K562 (cell line): ENCODE results near the gene CSNK1D. TPM values are rescaled to one million over a fixed set of nuclear protein-coding genes. Genes with fewer than 3 reads are reported as not detected.

Source experiments
- CTBP1 ChIP-seq: fragments of 450-650 bp; IDR thresholded peaks from 2 replicates; pipeline ENCODE4 v1.6.1; 2016; ENCODE audit warnings: borderline replicate concordance
- GATAD2A ChIP-seq: fragments of 450-650 bp; IDR thresholded peaks from 2 replicates; pipeline ENCODE4 v1.6.1; 2017
- MTA3 ChIP-seq: fragments of 450-650 bp; formaldehyde crosslinking; IDR thresholded peaks from 2 replicates; pipeline ENCODE4 v1.6.1; 2017; ENCODE audit warnings: mild to moderate bottlenecking, borderline replicate concordance
- NFYB ChIP-seq: IDR thresholded peaks from 2 replicates; pipeline ENCODE4 v1.6.1; 2011; ENCODE audit warnings: mild to moderate bottlenecking, moderate library complexity; ENCODE audit not compliant: insufficient read length; ENCODE audit errors: extremely low read depth
- PCBP1 ChIP-seq: fragments of 200-400 bp; formaldehyde crosslinking; IDR thresholded peaks from 2 replicates; pipeline ENCODE4 v1.6.1; 2018; ENCODE audit warnings: mild to moderate bottlenecking, low read depth, low read length; ENCODE audit not compliant: poor library complexity, severe bottlenecking
- PPARD ChIP-seq: fragments of 250-450 bp; sonication (Bioruptor Pico); IDR thresholded peaks from 2 replicates; pipeline ENCODE4 v1.8.0; 2022; ENCODE audit warnings: inconsistent platforms, mild to moderate bottlenecking, moderate library complexity
- PTTG1 ChIP-seq: fragments of 450-650 bp; IDR thresholded peaks from 2 replicates; pipeline ENCODE4 v1.6.1; 2016; ENCODE audit warnings: low read depth, mild to moderate bottlenecking, missing genetic modification characterization, missing compliant biosample characterization
- RB1 ChIP-seq: fragments of 450-650 bp; IDR thresholded peaks from 2 replicates; pipeline ENCODE4 v1.6.1; 2017; ENCODE audit warnings: low read depth, mild to moderate bottlenecking
- RBFOX2 ChIP-seq: fragments of 200-400 bp; formaldehyde crosslinking; IDR thresholded peaks from 2 replicates; pipeline ENCODE4 v1.6.1; 2017; ENCODE audit warnings: low read depth, mild to moderate bottlenecking, low read length, moderate library complexity
- SMAD4 ChIP-seq: fragments of 250-450 bp; sonication (Bioruptor Pico); conservative IDR thresholded peaks from 2 replicates; pipeline ENCODE4 v1.8.0; 2021; ENCODE audit warnings: inconsistent platforms, mild to moderate bottlenecking, moderate library complexity
- SNRNP70 ChIP-seq: fragments of 200-400 bp; formaldehyde crosslinking; optimal IDR thresholded peaks from 2 replicates; pipeline ENCODE3; 2017; ENCODE audit warnings: low read depth, low read length
- STAG1 ChIP-seq: sonication (generic); formaldehyde crosslinking; IDR thresholded peaks from 2 replicates; pipeline ENCODE4 v1.5.0; 2020; ENCODE audit warnings: missing genetic modification reagents, borderline replicate concordance
- ZBTB7A ChIP-seq: IDR thresholded peaks from 2 replicates; pipeline ENCODE4 v1.6.1; 2011; ENCODE audit warnings: low read depth, mild to moderate bottlenecking, low read length, moderate library complexity, borderline replicate concordance; ENCODE audit not compliant: control insufficient read depth
- ZNF347 ChIP-seq: fragments of 450-650 bp; formaldehyde crosslinking; IDR thresholded peaks from 2 replicates; pipeline ENCODE4 v1.4.0; 2020; ENCODE audit warnings: low read depth, mild to moderate bottlenecking, moderate library complexity
- polyA plus RNA-seq, 8 experiments: library from polyadenylated mRNA; depleted of rRNA in 4 of 8; stranded (reverse) in 5 of 8; unstranded in 3 of 8; fragments of >200 nt; fragmentation: Nextera tagmentation in 2 of 8; fragmentation: Illumina TruSeq in 1 of 8; extraction: Ambion mirVana in 2 of 8; extraction: Trizol in 1 of 8; gene quantifications; 2 replicates each; pipeline versions ENCODE4 v1.2.1 to v1.2.3, GENCODE V29; 2011 to 2014; ENCODE audit warnings: inconsistent platforms in 1 of 8, missing spikeins in 1 of 8
- total RNA-seq, 7 experiments: library from RNA; depleted of rRNA in 6 of 7; stranded (reverse); fragments of >200 nt in 6 of 7; fragmentation: Illumina TruSeq in 2 of 7; extraction: Trizol in 2 of 7; gene quantifications; 2 replicates each; pipeline versions ENCODE4 v1.2.1 to v1.2.3, GENCODE V29; 2011 to 2021; ENCODE audit warnings: low replicate concordance in 1 of 7
- TF ChIP-seq, protein P1 (sequence below): fragments of 450-650 bp; IDR thresholded peaks from 2 replicates; pipeline ENCODE4 v1.6.1; 2017; ENCODE audit warnings: antibody characterized with exemption, mild to moderate bottlenecking
- TF ChIP-seq, protein P2 (sequence below), 2 experiments: fragments of 250-450 bp in 1 of 2; fragments of 450-650 bp in 1 of 2; sonication (Bioruptor Pico) in 1 of 2; IDR thresholded peaks; 2 replicates each; pipeline versions ENCODE4 v1.6.1 to v1.8.0; 2016 to 2021; ENCODE audit warnings: mild to moderate bottlenecking in 2 of 2, moderate library complexity in 2 of 2, missing compliant biosample characterization in 1 of 2, missing genetic modification characterization in 1 of 2
- TF ChIP-seq, protein P3 (sequence below), 3 experiments: IDR thresholded peaks in 2 of 3; conservative IDR thresholded peaks in 1 of 3; 2 replicates each; pipeline ENCODE4 v1.5.1; 2011 to 2012; ENCODE audit warnings: low read length in 3 of 3, mild to moderate bottlenecking in 3 of 3, control low read depth in 2 of 3, improper control_type of control experiment in 1 of 3, inconsistent platforms in 1 of 3, low read depth in 1 of 3, mixed read lengths in 1 of 3, moderate library complexity in 1 of 3; ENCODE audit not compliant: insufficient read depth in 2 of 3
- TF ChIP-seq, protein P4 (sequence below): sonication (generic); formaldehyde crosslinking; IDR thresholded peaks from 2 replicates; pipeline ENCODE4 v1.8.0; 2022; ENCODE audit warnings: mild to moderate bottlenecking, missing genetic modification reagents

The CSNK1D gene
- total and polyA plus RNA-seq, 9 of the 15 experiments (the other 6 are each of a cell fraction or from before 2014, with no cell fraction given) = 6.5 to 133 (median 41.3) TPM

DNA sequence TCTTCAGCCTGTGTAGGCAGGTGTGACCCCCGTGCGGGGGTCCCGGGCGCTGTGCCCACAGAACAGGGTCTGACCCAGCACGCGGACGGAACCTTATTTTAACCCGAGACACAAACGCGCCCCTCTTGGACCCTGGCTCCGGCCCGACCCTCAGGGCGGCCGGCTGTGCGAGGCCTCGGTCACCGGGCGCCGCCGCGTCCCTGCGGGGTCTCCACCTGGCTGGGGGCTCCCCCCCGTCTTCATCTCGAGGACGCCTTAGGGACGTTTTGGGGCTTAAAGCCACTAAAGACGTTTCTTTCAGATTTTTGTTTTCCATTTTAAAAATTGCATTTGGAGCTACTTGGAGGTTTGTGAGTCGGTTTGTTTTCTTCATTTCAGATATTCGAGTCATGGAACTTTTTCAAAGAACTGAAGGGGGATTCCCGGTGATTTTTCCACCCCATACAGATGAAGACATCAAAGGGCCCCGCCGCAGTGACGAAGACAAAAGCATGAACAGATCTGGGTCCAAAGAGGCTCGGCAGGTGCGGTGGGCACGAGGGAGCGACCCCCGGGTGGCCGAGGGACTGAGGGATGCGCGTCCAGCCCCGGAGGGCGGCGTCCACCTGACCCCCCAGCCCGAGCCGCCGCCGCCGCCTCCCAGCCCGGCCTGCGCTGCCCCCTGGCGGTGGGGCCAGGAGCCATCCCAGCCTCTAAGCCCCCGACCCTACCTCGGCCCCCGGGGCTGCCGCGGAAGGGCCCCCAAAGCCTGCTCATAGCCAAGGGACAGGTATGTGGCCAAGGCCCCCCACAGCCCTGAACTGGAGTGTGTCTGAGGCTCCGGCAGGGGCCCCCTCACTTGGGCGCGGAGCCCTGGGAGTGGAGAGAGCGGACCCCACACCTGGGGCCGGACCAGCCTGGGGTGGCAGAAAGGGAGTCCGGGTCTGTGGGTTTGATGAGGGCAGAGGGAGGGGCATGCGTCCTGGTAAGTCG is 47.7 kb upstream of the CSNK1D start (continued):
- TF ChIP-seq, protein P1, sequence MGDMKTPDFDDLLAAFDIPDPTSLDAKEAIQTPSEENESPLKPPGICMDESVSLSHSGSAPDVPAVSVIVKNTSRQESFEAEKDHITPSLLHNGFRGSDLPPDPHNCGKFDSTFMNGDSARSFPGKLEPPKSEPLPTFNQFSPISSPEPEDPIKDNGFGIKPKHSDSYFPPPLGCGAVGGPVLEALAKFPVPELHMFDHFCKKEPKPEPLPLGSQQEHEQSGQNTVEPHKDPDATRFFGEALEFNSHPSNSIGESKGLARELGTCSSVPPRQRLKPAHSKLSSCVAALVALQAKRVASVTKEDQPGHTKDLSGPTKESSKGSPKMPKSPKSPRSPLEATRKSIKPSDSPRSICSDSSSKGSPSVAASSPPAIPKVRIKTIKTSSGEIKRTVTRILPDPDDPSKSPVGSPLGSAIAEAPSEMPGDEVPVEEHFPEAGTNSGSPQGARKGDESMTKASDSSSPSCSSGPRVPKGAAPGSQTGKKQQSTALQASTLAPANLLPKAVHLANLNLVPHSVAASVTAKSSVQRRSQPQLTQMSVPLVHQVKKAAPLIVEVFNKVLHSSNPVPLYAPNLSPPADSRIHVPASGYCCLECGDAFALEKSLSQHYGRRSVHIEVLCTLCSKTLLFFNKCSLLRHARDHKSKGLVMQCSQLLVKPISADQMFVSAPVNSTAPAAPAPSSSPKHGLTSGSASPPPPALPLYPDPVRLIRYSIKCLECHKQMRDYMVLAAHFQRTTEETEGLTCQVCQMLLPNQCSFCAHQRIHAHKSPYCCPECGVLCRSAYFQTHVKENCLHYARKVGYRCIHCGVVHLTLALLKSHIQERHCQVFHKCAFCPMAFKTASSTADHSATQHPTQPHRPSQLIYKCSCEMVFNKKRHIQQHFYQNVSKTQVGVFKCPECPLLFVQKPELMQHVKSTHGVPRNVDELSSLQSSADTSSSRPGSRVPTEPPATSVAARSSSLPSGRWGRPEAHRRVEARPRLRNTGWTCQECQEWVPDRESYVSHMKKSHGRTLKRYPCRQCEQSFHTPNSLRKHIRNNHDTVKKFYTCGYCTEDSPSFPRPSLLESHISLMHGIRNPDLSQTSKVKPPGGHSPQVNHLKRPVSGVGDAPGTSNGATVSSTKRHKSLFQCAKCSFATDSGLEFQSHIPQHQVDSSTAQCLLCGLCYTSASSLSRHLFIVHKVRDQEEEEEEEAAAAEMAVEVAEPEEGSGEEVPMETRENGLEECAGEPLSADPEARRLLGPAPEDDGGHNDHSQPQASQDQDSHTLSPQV = peak; percentile 50; the same call in 1 of the 2 replicates
- TF ChIP-seq RB1 (peak; percentile 81), PTTG1 (tag) (no peak), GATAD2A (0 out of 2 replicates have a peak, but pooled peaks have one; percentile 51), STAG1 (CRISPR knock-in tag) (peak; percentile 79; the same call in 1 of the 2 replicates), NFYB (no peak), RBFOX2 (0 out of 2 replicates have a peak, but pooled peaks have one; percentile 21), SMAD4 (CRISPR knock-in tag) (peak; percentile 41; the same call in 1 of the 2 replicates), ZBTB7A (peak; percentile 96), MTA3 (peak; percentile 25; the same call in 1 of the 2 replicates), ZNF347 (CRISPR knock-in tag) (no peak), SNRNP70 (no peak), PPARD (CRISPR knock-in tag) (no peak), PCBP1 (peak; percentile 60), CTBP1 (peak; percentile 57; the same call in 1 of the 2 replicates)
- TF ChIP-seq, protein P2, sequence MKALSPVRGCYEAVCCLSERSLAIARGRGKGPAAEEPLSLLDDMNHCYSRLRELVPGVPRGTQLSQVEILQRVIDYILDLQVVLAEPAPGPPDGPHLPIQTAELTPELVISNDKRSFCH (CRISPR knock-in tag; IDR thresholded peaks at IDR 0.05) = no peak
- TF ChIP-seq, protein P2 (tag; IDR thresholded peaks at IDR 0.05) = no peak
- TF ChIP-seq, protein P3, sequence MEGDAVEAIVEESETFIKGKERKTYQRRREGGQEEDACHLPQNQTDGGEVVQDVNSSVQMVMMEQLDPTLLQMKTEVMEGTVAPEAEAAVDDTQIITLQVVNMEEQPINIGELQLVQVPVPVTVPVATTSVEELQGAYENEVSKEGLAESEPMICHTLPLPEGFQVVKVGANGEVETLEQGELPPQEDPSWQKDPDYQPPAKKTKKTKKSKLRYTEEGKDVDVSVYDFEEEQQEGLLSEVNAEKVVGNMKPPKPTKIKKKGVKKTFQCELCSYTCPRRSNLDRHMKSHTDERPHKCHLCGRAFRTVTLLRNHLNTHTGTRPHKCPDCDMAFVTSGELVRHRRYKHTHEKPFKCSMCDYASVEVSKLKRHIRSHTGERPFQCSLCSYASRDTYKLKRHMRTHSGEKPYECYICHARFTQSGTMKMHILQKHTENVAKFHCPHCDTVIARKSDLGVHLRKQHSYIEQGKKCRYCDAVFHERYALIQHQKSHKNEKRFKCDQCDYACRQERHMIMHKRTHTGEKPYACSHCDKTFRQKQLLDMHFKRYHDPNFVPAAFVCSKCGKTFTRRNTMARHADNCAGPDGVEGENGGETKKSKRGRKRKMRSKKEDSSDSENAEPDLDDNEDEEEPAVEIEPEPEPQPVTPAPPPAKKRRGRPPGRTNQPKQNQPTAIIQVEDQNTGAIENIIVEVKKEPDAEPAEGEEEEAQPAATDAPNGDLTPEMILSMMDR (IDR thresholded peaks at IDR 0.05 in 2 of 3, conservative IDR thresholded peaks at IDR 0.05 in 1 of 3; ENCODE audit: insufficient read depth in 2 of 3, low read depth in 1 of 3, low read length in 3 of 3) = peak; percentile 65 to 87 (median 77)
- TF ChIP-seq, protein P4, sequence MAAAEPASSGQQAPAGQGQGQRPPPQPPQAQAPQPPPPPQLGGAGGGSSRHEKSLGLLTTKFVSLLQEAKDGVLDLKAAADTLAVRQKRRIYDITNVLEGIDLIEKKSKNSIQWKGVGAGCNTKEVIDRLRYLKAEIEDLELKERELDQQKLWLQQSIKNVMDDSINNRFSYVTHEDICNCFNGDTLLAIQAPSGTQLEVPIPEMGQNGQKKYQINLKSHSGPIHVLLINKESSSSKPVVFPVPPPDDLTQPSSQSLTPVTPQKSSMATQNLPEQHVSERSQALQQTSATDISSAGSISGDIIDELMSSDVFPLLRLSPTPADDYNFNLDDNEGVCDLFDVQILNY (CRISPR knock-in tag) = no peak
